Measurements from ENCODE around the gene ASTN2. TPM values are rescaled to one million over a fixed set of nuclear protein-coding genes. Genes with fewer than 3 reads are reported as not detected.

ASTN2 gene
- total RNA-seq, 1 donor from 2014 or later = 10.0 TPM

DNA sequence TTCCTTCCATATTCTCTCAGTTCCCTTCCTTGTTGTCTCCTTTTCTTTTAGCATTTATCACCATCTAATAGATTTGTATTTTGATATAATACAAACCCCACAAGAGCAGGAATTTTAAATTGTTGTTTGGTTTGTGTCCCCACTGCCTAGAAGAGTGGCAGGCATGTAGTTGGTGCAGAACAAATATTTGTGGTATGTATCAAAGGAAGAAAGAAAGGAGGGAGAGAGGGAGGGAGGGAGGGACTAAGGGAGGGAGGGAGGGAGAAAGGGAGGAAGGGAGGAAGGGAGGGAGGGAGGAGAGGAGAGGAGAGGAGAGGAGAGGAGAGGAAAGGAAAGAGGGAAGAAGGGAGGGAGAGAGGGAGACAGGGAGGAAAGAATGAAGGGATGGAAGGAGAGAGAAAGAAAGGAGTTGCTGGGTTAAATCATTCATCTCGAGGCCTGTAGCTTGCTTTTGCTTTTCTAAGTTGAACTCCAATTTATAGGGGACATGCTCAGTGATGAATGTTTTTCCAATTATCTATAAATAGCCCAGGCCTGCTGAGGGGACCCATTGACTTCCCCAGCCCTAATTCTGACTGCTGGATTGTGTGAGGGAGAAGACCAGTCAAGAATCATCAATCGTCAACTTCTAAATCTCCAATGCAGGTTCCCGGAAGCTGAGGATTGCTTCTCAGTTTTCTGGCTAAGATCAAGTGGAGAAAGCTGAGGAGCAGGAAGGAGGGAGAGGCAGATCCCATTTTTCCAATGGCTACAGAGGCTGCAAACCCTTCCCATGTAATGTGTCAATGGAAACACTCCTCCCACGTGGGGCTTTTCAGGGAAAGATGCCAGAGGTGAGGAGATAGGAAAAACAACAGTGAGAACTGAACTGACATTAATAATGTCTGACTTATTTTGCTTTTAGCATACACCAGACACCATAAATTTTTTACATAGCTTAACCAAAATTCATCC, 320.7 kb downstream of the ASTN2 start:
- TF ChIP-seq, protein P1, sequence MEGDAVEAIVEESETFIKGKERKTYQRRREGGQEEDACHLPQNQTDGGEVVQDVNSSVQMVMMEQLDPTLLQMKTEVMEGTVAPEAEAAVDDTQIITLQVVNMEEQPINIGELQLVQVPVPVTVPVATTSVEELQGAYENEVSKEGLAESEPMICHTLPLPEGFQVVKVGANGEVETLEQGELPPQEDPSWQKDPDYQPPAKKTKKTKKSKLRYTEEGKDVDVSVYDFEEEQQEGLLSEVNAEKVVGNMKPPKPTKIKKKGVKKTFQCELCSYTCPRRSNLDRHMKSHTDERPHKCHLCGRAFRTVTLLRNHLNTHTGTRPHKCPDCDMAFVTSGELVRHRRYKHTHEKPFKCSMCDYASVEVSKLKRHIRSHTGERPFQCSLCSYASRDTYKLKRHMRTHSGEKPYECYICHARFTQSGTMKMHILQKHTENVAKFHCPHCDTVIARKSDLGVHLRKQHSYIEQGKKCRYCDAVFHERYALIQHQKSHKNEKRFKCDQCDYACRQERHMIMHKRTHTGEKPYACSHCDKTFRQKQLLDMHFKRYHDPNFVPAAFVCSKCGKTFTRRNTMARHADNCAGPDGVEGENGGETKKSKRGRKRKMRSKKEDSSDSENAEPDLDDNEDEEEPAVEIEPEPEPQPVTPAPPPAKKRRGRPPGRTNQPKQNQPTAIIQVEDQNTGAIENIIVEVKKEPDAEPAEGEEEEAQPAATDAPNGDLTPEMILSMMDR (IDR thresholded peaks at IDR 0.05; ENCODE audit: unreplicated experiment) = no peak
- DNase-seq (ENCODE audit: low spot score) = no peak
- Mint-ChIP-seq H3K27me3 (ENCODE audit: unreplicated experiment) (peaks cover 2% of the 10 kb centered on the region), H3K27ac (ENCODE audit: unreplicated experiment) (no peak overlapping the region), H3K9me3 (ENCODE audit: unreplicated experiment) (no peaks in the 10 kb centered on the region), H3K4me1 (ENCODE audit: unreplicated experiment) (no peaks in the 10 kb centered on the region), H3K4me3 (ENCODE audit: unreplicated experiment) (no peak overlapping the region), H3K36me3 (ENCODE audit: low read depth, unreplicated experiment) (no peaks in the 10 kb centered on the region)

DNA sequence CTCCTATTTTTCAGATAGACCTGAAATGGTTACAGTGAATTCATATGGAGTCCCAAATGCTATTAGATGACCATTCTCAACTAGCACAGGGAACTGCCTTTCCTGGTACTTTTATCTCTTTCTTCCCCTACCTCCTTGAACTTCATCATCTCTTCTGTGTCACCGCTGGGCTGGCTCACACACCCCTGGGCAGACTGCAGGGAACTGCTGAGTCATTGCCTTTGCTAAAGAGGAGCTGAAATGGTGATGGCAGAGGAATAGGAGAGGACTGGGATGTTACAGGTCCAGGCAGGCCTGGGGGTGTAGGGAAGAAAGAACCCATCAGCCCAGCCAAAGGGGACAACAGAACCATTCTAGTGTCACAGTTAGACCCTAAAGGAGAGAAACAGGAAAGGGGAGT, 322.3 kb downstream of the ASTN2 start:
- Mint-ChIP-seq H3K36me3 (ENCODE audit: low read depth, unreplicated experiment) (no peaks in the 10 kb centered on the region), H3K27me3 (ENCODE audit: unreplicated experiment) (peaks cover 2% of the 10 kb centered on the region), H3K4me3 (ENCODE audit: unreplicated experiment) (no peak overlapping the region), H3K4me1 (ENCODE audit: unreplicated experiment) (no peaks in the 10 kb centered on the region), H3K27ac (ENCODE audit: unreplicated experiment) (no peak overlapping the region), H3K9me3 (ENCODE audit: unreplicated experiment) (no peaks in the 10 kb centered on the region)
- DNase-seq (ENCODE audit: low spot score) = no peak
- TF ChIP-seq, protein P1 (IDR thresholded peaks at IDR 0.05; ENCODE audit: unreplicated experiment) = no peak

DNA sequence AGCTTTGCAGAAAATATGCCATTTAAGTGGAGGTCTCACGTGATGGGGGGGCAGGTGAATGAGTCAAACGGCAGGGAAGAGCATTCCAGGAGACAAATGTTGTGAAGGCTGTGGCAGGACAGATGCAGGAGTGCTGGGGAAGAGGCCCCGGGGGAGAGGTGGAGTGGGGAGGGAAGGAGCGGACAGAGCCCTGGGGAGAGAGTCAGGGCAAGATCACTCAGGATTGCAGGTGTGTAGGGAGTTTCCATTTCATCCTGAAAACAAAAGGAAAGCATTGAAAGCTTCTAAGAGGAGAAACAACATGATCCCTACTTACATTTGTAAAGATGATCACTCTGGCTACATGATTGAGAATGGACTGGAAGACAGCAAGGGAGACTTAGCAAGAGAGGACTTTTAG, 323.3 kb downstream of the ASTN2 start:
- Mint-ChIP-seq H3K27ac (ENCODE audit: unreplicated experiment) (no peak overlapping the region), H3K4me3 (ENCODE audit: unreplicated experiment) (no peak overlapping the region), H3K36me3 (ENCODE audit: low read depth, unreplicated experiment) (no peaks in the 10 kb centered on the region), H3K4me1 (ENCODE audit: unreplicated experiment) (no peaks in the 10 kb centered on the region), H3K27me3 (ENCODE audit: unreplicated experiment) (peaks cover 2% of the 10 kb centered on the region), H3K9me3 (ENCODE audit: unreplicated experiment) (no peaks in the 10 kb centered on the region)
- no peak for DNase-seq (ENCODE audit: low spot score)
- TF ChIP-seq, protein P1 (IDR thresholded peaks at IDR 0.05; ENCODE audit: unreplicated experiment) = no peak

DNA sequence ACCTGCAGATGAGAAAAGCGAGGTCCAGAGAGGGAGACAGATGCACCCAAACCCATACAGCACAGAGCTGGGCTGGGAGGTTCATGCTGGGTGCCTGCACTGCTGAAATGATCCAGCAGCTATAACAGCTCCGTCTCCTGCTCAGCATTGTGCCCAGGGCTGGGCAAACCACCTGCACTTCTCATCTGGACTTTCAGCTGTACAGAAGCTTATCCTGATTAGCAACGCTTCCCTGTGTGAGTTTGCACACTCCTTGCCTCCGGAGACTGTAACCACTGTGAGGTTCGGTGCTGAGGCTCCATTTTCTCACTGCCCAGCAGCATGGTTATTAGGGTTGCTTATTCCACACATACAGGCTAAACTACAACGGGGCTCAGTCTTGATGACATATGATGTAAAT, 326.1 kb downstream of the ASTN2 start:
- no peak overlapping the region for H3K4me3 Mint-ChIP-seq (ENCODE audit: unreplicated experiment)
- DNase-seq (ENCODE audit: low spot score) = no peak
- TF ChIP-seq, protein P1 (IDR thresholded peaks at IDR 0.05; ENCODE audit: unreplicated experiment) = no peak
- H3K27me3 Mint-ChIP-seq (ENCODE audit: unreplicated experiment) = peaks cover 2% of the 10 kb centered on the region
- no peak overlapping the region for H3K27ac Mint-ChIP-seq (ENCODE audit: unreplicated experiment)
- no peaks in the 10 kb centered on the region for H3K9me3 Mint-ChIP-seq (ENCODE audit: unreplicated experiment)
- no peaks in the 10 kb centered on the region for H3K36me3 Mint-ChIP-seq (ENCODE audit: low read depth, unreplicated experiment)
- no peaks in the 10 kb centered on the region for H3K4me1 Mint-ChIP-seq (ENCODE audit: unreplicated experiment)

DNA sequence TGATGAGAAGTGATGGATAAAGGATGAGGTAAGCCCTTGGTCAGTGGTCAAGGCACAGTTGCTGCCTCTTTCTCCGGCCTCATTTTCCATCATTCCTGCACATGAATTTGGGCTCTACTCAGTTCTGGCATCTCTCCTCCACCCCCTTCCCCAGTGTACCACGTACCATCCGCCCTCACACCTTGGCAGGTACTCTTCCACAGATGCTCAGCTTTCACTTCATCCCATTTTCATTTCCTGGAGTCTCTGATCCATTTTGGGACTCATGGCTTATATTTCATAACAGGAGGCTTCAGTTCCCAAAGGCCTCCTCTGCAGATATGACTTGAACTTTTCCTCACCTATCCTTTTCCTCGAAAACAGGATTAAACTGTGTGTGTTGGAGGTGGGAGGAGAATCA, 326.7 kb downstream of the ASTN2 start:
- Mint-ChIP-seq H3K27ac (ENCODE audit: unreplicated experiment) (no peak overlapping the region), H3K4me1 (ENCODE audit: unreplicated experiment) (no peaks in the 10 kb centered on the region), H3K36me3 (ENCODE audit: low read depth, unreplicated experiment) (no peaks in the 10 kb centered on the region), H3K27me3 (ENCODE audit: unreplicated experiment) (peaks cover 2% of the 10 kb centered on the region), H3K4me3 (ENCODE audit: unreplicated experiment) (no peak overlapping the region), H3K9me3 (ENCODE audit: unreplicated experiment) (no peaks in the 10 kb centered on the region)
- DNase-seq (ENCODE audit: low spot score) = no peak
- TF ChIP-seq, protein P1 (IDR thresholded peaks at IDR 0.05; ENCODE audit: unreplicated experiment) = no peak
